ENCODE results near the gene CDYL. TPM values are rescaled to one million over a fixed set of nuclear protein-coding genes. Genes with fewer than 3 reads are reported as not detected.

The CDYL gene
- polyA plus RNA-seq, 1 experiment: 21.9 TPM

DNA sequence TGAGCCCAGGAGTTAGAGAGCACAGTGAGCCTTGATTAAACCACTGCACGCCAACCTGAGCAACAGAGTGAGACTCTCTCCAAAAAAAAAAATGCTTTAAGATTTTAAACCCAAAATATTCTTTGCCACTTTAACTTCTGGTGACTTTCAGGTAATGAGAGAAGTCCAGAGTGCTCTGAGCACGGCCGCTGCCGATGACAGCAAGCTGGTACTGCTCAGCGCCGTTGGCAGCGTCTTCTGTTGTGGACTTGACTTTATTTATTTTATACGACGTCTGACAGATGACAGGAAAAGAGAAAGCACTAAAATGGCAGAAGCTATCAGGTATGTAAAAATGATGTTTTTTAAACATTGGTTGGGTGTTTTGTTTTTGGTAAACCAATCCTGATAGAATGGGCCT is 161.2 kb downstream of the CDYL start:
- Histone ChIP-seq H3K27me3 (ENCODE audit: control insufficient read depth, insufficient read depth, low read length) (no peaks in the 10 kb centered on the region), H3K36me3 (ENCODE audit: control insufficient read depth, insufficient read depth, low read length) (no peaks in the 10 kb centered on the region), H3K4me3 (ENCODE audit: low read depth, low read length) (no peak overlapping the region)
- ChIA-PET POLR2A (no interaction called here), CTCF (interaction anchor here (0.6 kb wide), 4 partner anchors 23 to 624 kb away, joined by 3 to 5 read pairs (median 4); no protein-coding TSS in a partner anchor)
- TF ChIP-seq, protein P1, sequence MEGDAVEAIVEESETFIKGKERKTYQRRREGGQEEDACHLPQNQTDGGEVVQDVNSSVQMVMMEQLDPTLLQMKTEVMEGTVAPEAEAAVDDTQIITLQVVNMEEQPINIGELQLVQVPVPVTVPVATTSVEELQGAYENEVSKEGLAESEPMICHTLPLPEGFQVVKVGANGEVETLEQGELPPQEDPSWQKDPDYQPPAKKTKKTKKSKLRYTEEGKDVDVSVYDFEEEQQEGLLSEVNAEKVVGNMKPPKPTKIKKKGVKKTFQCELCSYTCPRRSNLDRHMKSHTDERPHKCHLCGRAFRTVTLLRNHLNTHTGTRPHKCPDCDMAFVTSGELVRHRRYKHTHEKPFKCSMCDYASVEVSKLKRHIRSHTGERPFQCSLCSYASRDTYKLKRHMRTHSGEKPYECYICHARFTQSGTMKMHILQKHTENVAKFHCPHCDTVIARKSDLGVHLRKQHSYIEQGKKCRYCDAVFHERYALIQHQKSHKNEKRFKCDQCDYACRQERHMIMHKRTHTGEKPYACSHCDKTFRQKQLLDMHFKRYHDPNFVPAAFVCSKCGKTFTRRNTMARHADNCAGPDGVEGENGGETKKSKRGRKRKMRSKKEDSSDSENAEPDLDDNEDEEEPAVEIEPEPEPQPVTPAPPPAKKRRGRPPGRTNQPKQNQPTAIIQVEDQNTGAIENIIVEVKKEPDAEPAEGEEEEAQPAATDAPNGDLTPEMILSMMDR (IDR thresholded peaks at IDR 0.05; ENCODE audit: insufficient read depth, low read depth, low read length): no peak
- no peak for DNase-seq (ENCODE audit: low read depth)

DNA sequence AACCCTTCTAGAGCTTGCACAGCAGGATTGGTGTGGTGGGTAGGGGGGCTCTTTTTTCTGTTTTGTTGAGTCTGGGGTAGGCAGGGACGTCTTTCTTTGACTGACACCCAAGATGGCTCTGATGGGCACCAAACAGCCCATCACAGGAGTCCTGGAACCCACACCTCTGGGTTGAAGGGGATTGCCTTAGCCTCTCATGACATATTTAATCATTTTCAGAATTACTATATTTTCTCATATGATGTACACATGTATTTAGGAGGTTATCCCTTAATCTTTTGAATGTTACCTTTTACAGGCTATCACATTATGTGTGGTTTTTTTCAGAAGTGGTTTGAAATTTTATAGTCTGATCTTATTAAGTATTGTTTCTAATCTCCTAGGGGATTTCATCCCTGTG is 163.0 kb downstream of the CDYL start:
- Histone ChIP-seq H3K27me3 (ENCODE audit: control insufficient read depth, insufficient read depth, low read length) (no peaks in the 10 kb centered on the region), H3K36me3 (ENCODE audit: control insufficient read depth, insufficient read depth, low read length) (peaks cover 1% of the 10 kb centered on the region), H3K4me3 (ENCODE audit: low read depth, low read length) (no peak overlapping the region)
- CTCF ChIA-PET: no interaction called here
- no peak for DNase-seq (ENCODE audit: low read depth)
- POLR2A ChIA-PET: no interaction called here
- TF ChIP-seq, protein P1 (IDR thresholded peaks at IDR 0.05; ENCODE audit: insufficient read depth, low read depth, low read length): no peak

DNA sequence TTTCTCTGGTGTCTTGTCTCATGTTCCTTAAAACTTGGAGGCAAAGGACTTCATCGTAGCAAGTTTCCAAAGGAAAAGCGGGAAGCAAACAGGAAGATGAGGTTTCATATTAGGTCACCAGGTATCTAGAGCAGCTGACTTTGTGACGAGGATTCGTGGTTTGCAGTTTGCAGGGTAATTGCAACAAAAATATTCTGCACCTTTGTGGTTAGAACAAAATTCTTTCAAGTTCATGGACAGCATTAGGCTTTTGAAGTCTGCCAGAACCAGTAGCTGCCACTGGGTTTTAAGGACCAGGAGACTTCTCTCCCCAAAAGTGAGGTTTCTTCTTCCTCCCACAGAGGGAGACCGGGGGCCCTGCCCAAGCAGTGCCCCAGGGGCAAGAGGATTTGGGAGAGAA is 164.2 kb downstream of the CDYL start:
- POLR2A ChIA-PET: no interaction called here
- no peak for DNase-seq (ENCODE audit: low read depth)
- CTCF ChIA-PET: interaction anchor here (1.2 kb wide), 1 partner anchor 90 kb away, joined by 4 read pairs; no protein-coding TSS in a partner anchor

DNA sequence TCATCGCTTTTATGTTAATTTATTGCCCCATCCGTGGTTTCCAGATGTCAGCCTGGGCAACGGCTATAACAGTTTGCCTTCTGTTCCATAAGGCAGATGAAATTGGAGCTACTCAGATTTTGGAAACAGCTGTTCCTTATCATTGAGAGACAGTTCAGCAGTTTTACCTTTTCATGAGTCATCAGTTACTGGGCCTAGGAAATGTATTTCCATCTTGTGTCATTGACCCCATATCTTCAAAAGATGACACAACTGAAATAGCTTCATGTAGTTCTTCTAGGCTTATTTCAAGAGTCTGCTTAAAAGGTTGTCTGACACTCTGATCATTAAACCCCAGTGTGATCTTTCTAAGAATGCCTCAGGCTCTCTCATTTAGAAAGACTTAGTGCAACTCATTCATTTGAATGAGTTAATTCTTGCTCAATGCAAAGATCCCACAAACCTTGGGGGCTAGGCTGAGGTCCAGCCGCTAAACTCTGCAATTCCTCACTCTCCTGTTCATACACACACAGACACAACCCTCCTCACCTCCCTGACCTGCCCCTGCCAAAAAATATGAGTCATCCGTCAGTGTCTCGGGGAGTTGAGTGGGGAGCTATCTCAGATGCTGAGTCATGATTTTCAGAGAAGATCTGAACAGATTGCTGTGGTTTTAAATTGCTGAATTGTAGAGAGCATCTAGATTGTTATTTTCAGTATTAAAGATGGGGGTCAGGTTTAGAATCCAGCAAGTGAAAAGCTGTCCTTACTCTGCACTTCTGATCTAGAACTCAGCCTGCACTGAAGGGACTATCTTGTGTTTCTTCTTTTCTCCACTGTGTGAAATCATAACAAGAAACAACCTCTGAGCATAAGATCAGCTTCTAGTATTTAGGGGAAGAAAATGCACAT is 165.8 kb downstream of the CDYL start:
- peaks cover 13% of the 10 kb centered on the region for H3K36me3 ChIP-seq (ENCODE audit: control insufficient read depth, insufficient read depth, low read length)
- H3K4me3 ChIP-seq (ENCODE audit: low read depth, low read length): no peak overlapping the region
- DNase-seq (ENCODE audit: low read depth): peak; percentile 82
- TF ChIP-seq, protein P1 (IDR thresholded peaks at IDR 0.05; ENCODE audit: insufficient read depth, low read depth, low read length): 0 out of 2 replicates have a peak, but pooled peaks have one; percentile 4
- no peaks in the 10 kb centered on the region for H3K27me3 ChIP-seq (ENCODE audit: control insufficient read depth, insufficient read depth, low read length)
- CTCF ChIA-PET: interaction anchor here (0.6 to 1.6 kb wide), 5 partner anchors 17 to 636 kb away, joined by 3 to 6 read pairs (median 3); no protein-coding TSS in a partner anchor
- POLR2A ChIA-PET: no interaction called here

More for the DNA sequence above, 164.2 kb downstream of the CDYL start:
- Histone ChIP-seq H3K36me3 (ENCODE audit: control insufficient read depth, insufficient read depth, low read length) (peaks cover 2% of the 10 kb centered on the region), H3K4me3 (ENCODE audit: low read depth, low read length) (no peak overlapping the region), H3K27me3 (ENCODE audit: control insufficient read depth, insufficient read depth, low read length) (no peaks in the 10 kb centered on the region)
- TF ChIP-seq, protein P1 (IDR thresholded peaks at IDR 0.05; ENCODE audit: insufficient read depth, low read depth, low read length): no peak

DNA sequence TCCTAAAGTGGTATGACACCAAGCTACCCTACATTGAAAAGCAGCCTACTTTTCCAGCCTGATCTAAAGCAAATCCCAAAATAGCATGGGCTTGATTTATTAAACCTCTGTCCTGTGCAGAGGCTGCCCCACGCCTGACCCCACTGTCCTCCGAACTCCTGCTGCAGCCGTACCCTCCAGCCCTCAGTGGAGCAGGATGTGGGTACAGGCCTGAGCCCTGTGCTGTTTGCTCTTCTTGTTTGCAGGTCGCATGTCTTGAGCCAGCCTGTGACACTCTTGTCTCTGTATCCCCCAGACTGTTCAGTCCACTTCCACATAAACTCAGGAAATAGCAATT is 166.4 kb downstream of the CDYL start:
- POLR2A ChIA-PET: no interaction called here
- H3K4me3 ChIP-seq (ENCODE audit: low read depth, low read length): no peak overlapping the region
- no peak for DNase-seq (ENCODE audit: low read depth)
- TF ChIP-seq, protein P1 (IDR thresholded peaks at IDR 0.05; ENCODE audit: insufficient read depth, low read depth, low read length): no peak
- CTCF ChIA-PET: interaction anchor here (1.1 to 1.6 kb wide), 4 partner anchors 88 to 636 kb away, joined by 3 to 6 read pairs (median 4); no protein-coding TSS in a partner anchor
- peaks cover 15% of the 10 kb centered on the region for H3K36me3 ChIP-seq (ENCODE audit: control insufficient read depth, insufficient read depth, low read length)
- no peaks in the 10 kb centered on the region for H3K27me3 ChIP-seq (ENCODE audit: control insufficient read depth, insufficient read depth, low read length)
